Stimulated activated CD4-positive, alpha-beta T cell treated with anti-CD3 and anti-CD28 coated beads, Interleukin-15, amount 100 ng/mL, for 1 hour (primary cell): Measurements from ENCODE around the gene GP1BA.

Source experiments
- DNase-seq, 2 donors: peaks; one replicate each; pipeline ENCODE4 v3.0.0-alpha.2; 2020; ENCODE audit warnings: low read depth in 1 of 2, low spot score in 1 of 2

Gene GP1BA

DNA sequence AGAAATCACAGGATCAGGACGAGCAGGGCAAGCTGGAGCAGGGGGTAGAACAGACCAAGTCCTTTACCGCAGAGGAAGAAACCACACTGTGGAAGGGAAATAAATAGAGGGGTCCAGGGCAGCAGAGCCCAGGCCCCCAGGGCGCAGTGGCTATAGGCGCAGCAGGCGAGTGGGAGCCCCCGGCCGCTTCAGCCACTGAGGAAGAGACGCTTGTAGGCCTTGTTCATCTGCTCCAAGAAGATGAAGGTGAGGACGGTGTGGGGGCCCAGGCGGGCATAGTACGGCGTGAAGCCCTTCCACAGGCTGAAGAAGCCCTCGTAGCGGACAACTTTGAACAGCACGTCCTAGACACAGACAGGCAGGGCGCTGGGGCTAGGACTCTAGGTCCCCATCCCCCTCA is 5.5 kb downstream of the GP1BA start:
- no peak for DNase-seq

DNA sequence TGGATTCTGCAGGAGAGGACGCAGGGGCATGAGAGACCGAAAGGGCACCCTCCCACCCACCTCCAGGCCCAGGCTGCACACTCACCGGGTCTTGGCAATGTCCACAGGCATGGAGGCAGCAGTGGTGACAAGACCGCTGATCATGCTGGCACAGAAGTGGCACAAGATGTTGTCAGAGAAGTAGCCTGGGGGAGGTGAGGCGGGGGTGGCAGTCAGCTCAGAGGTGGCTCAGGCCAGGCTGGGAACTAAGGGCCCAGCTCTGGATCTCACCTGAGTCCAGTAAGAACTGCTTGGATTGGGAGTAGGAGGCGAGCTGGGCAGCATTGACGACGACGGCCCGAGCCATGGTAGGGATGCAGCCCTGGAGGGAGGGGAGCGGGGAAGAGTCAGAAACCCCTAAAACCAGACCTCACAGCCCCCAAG is 6.0 kb downstream of the GP1BA start:
- DNase-seq: no peak

DNA sequence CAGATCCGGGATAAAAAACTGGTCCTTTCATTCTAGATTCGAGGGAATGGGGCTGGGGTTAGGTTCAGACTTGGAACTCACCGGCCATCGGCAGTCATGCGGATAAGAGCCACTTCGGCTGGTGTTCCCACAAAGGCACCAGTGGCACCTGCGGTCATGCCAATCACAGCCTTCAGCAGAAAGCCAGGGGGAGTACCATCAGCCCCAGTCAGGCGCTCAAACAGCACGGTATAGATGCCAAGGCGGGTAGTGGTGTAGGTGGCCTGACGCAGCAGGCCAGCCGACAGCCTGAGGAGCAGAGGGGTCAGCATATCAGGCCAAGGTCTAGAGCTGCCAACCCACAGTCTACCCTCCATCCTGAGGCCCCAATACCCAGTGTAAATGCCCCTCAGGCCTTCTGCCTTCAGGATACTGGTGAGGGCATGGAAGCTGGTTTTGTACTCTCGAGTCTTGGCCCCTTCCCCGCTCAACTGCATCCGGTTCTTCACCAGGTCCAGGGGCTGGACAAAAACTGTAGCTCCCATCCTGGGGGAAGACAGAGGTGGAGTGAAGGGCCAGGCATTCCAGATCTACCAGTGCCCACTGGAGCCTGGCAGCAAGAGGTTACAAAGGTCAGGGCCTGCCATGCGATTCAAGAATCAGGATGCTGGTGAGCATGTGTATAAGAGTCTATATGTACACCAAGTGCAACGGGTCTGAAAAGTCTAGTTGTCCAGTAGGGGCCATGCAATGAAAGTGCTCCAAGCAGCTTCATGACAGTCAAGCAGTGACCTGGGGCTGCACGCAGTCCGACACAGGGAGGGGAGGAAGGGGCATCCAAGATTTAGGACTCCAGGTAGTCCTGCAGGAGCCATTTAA is 6.8 kb downstream of the GP1BA start:
- no peak for DNase-seq

DNA sequence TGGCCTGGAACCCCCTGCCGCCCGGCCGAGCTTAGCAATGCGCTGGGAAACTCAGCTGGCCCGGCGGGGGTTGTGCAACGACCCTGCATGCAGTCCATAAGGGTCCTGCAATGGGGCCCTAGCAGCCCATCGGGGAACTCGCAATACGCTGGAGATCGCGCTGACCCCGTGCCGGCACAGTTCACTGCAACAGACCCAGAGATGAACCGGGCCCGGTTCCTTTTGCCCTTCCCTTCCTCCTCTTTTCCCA is 7.4 kb downstream of the GP1BA start:
- DNase-seq: no peak

DNA sequence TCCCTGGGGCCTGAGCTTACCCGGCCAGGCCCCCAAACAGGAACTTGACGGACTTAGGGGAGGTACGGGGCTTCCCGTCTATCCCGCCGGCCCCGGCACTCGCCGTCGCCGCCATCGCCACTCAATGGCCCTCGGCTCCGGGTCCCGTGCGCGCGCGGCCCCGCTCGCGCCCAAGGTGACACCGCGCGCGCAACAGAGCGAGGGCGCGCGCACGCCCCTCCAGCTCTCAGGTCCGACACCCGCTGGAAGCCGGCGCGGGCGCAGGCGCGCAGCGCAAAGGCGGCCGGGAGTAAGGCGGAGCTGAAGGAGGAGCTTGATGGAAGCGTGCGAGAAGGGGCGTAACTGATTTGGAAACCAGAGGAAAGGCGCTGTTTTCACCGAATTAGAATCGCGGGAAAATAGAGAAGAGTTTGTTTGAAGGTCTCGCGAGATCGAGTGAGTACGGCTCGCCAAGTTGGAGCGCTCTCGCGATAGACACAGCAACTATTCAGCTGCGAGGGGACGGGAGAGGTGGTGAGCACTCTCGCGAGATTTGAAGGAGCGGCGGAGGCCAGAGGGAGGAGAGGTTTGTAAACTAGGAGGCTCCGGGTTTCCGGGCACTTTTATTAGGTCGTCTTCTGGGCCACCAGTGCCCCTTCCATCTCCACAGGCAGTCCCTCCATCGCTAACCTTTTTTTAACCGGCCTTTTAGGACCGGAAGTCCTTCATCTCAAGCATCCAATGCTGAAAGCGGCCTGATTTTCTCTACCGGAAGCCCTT is 7.9 kb downstream of the GP1BA start, which contains the start of the genes RNF167 and SLC25A11:
TSS of gene RNF167 (plus strand) at position 473 of the 759 bp plus-strand sequence. CDS start 642 bp downstream, outside the sequence.
TSS of gene SLC25A11 (minus strand) at position 251 of the 759 bp plus-strand sequence. CDS start at position 115, 136 bp downstream.
- DNase-seq: peak; percentile 92 to 93

DNA sequence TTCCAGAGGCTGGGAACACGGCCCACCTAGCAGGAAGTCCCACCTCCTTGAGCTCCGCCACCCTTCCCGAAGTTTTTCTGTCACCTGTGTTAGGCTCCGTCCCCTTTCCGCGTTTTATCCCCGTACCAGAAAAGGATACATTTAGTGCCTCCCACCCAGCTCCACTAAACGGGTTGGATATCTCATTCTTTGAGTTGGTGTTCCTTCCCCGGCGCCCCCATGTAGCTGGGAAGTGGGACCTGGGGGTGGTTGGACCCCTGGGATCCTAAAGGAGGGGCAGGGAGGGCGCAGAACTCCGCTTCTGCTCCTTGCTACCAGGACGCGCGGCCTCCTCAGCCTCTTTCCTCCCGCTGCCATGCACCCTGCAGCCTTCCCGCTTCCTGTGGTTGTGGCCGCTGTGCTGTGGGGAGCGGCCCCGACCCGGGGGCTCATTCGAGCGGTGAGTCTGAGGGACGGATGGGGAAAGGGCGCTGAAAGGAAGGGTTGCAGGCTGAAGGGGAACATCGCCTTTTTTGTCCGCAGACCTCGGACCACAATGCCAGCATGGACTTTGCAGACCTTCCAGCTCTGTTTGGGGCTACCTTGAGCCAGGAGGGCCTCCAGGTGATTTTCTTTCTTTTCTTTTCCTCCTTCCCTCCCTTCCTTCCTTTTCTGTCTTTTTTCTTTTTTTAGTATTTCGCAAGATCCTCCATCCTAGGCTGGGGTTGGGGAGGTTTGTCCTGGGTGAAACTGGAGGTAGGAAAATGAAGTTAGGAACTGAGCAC is 8.7 kb downstream of the GP1BA start:
- DNase-seq: peak in 1 of 2 donors; percentile 25

DNA sequence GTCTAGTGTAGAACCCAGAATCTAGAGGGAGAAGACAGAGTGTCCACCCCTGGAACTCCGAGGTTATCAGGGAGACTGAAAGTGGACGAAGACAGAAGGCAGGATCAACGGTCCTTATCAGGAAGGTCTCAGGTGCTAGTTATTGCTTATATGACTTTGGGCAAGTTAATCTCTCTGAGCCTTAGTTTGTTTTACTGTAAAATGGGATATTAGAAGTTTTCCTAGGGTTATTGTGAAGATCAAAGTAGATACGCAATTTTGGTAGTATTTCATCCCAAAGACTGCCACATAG is 9.2 kb downstream of the GP1BA start:
- DNase-seq: no peak

DNA sequence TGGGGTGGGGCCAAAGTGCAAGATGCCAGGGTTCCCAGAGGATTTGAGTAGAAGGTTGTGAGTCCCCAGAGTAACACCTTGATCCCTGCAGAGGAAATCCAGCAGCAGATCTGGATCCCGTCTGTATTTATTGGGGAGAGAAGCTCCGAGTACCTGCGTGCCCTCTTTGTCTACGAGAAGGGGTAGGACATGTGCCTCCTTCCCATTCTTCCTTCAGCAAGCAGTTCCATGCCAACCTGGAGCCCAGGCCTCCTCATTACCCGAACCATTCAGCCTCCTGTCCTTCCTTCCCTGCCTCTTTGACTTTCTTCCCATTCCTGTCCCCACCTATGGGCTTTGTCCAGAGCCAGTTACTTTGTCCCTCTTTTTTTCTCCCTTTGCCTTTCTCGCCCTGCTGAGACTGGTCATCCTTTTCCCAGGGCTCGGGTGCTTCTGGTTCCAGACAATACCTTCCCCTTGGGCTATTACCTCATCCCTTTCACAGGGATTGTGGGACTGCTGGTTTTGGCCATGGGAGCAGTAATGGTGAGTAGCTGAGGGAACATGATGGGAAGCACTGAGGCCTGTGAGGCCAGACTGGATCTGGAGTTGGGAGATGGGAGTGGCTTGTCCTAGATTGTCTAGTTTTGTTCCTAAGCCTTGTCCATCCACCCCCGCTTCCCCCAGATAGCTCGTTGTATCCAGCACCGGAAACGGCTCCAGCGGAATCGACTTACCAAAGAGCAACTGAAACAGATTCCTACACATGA is 10.9 kb downstream of the GP1BA start:
- DNase-seq: no peak

DNA sequence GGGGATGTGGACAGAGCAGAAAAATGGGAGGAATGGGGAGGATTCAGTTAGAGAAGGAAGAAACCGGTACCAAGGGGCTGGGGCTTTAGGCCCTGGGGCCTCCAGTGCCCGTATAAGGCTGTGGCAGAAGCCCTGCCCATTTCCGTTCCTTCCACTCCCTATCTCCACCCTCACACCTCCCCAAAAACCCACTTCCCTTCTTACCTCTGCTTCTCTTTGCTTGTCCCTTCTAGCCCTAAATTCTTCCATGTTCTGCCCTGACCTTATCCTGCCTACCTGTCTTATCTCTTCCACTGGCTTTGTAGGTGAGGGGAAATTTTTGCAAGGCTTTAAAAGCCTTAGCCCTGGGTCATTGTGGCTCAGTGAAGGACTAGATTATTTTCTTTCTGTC is 12.1 kb downstream of the GP1BA start:
- DNase-seq: no peak

DNA sequence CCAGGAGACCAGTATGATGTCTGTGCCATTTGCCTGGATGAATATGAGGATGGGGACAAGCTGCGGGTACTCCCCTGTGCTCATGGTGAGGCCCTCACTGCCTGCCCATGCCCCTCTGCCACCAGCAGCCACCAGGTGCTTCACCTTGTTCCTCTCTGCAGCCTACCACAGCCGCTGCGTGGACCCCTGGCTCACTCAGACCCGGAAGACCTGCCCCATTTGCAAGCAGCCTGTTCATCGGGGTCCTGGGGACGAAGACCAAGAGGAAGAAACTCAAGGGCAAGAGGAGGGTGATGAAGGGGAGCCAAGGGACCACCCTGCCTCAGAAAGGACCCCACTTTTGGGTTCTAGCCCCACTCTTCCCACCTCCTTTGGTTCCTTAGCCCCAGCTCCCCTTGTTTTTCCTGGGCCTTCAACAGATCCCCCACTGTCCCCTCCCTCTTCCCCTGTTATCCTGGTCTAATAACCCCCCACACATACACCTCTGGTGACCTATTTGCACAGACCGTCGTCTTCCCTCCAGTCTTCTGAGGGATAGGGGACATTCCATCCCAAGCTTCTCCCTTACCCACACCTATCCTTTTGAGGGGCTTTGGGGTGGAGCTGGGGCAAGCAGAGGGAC is 12.6 kb downstream of the GP1BA start:
- DNase-seq: no peak

DNA sequence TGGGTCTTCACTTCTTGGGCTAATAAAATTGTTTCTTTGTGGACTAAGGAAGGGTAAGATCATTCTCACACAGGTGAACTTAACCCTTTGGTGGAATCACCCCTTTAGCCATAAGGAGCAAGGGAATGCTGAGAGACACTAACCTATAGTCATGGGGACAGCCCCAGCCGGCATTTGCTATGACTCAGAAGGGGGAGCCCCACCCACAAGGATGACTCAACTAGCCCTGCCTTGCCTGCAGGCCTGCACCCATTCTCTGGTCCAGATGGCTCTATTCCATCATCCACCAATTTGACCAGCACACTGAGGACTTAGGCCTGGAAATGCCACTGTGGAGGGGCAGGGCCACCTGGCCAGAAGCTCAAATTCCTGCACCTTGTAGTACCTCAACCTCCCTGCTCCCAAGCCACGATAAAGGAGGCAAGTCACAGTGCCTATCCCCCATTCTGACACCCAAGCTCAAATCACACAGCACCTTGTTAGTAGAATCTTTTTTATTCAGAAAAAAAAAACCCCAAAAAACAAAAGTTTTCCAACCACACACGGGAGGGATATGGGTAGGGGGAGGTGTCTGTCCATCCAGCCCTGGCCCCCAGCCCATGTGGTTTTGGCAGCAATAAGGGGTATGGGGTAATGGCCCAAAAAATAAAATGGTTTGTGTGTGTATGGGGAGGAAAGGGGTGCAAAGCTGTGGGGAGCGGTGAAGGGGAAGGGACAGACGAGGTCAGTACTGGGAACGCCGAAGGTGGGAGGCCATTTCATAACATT is 13.3 kb downstream of the GP1BA start:
- DNase-seq: peak; percentile 59 to 72

DNA sequence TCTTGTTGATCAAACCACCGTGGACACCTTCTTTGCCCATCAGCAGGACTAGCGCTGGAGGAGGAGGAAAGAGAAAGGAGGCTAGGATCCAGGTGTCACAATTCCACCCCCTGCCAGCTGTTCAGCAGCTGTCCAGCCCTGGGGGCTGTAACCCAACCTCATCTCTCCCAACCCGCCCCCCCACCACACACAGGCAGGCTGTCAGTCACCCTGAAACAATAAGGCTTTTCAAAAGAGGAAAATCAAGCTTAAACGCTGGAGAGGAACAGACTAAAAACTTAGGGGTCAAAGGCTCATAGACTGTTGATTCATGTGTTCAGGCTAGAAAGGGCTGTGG is 13.8 kb downstream of the GP1BA start:
- DNase-seq: no peak

DNA sequence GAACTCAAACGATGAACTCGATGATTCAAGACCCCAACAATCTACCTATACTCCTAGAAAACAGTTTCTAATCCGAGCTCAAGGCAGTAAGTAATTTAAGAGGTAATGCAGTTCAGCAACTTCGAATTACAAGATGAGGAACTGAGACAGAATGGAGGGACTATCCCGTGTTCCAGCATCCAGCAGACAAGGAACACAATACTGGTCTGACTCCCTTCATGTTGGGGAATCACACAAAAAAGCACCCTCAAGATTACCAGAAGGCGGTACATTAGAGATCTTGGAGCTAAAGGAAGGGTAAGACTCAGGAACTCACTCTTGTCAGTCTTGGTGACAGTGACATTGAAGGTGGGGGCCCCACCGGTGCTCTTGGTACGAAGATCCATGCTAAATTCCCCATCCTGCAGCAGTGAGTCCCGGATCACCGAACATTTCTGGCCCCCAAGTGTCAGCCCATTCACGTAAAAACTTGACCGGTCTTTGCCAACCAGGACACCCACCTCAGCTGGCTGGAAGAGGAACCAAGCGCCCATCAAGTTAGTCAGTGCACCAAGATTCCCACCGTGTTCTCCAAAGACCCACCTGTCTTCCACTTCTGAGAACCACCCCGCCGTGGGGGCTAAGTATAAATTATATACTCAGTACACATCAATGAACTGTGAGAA is 14.4 kb downstream of the GP1BA start:
- DNase-seq: no peak

DNA sequence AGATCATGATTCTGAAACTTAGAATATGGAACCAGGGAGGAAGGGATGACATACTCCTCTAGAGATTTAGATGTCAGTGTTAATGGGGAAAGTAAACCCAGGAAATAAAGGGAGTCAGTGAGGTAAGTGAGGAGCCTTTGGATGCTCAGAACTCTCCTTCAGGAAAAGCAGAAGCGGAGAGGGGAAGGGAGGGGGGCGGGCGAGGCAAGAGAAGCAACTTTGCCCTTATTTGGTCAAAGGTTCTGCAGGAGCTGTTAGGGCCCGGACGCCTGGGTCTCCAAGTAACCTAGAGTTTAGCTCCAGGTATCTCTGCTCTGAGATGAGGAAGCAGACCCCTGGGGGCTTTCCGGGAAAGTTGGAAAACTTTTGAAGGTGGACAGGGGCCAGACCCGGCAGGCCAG is 14.9 kb downstream of the GP1BA start:
- no peak for DNase-seq

DNA sequence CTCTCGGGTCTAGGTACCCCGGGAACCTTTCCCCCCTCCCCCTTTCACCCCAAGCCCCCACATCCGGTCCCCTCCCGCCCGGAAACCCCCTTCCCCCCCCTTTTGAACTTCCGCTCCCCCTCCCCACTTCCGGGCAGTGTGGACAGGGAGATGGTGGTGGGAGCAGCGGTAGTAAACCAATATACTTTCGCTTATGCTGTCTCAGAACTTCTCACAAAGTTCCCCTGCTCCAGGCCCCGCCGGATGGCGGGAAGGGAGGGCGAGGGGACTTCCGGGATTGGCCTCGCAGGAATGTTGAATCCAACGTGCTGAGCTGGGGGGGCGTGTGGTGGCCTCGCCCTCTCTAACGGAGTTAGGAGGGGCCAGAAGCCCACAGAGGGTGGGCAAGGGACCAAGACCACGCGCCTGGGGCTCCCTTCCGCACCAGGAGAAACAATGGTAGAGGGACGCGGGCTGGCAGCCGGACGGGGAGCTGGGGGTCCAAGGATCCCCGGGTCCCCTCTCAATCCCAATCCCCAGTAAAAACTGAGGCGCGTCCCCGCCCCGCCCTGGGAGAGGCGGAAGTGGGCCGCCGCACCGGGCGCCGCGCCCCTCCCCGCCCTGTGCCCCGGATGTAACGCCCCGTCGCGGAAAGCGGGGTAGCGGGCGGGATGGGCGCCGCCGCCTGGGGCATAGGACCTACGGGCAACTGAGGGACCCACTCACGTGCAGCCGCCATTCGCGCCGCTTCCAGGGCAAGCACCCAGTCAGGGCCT is 15.5 kb downstream of the GP1BA start:
- peak; percentile 55 to 59 for DNase-seq

DNA sequence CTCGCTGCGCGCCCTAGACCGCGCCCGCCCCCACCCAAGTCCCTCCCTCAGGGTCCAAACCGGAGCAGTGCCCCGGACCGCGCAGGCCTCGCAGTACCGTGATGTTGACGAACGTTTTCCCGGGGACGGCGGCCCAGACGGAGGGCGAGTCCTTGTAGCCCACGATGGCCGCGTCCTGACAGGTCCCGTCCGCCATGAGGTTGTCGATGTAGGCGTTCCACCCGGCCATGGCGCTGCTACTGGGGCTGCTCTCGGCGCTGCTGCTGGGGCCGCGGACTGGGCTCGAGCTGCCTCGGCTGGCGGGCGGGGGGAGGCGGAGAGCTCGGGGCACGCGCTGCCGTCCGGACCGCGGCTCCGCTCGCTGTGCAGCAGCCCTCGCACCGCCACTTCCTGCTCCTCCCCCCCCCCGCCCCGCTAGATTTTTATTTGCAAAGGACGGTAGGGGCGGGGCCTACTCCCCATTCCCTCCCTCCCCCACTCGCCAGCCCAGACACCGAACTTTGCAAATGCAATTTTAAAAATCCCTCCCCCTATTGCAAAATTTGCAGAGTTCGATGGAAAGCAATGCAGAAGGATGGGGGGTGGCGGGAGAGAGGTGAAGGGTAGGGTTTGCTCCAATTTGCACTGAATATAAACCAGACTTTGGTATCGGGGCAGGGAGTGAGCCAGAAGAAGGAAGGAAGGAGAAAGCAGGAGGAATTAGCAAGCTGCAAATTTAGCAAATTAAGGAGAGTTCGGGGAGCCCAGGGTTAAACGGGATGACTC is 16.3 kb downstream of the GP1BA start, which contains the start of gene PFN1:
TSS of gene PFN1 (minus strand) at position 365 of the 765 bp plus-strand sequence. CDS start at position 229, 136 bp downstream.
- peak; percentile 83 to 85 for DNase-seq

DNA sequence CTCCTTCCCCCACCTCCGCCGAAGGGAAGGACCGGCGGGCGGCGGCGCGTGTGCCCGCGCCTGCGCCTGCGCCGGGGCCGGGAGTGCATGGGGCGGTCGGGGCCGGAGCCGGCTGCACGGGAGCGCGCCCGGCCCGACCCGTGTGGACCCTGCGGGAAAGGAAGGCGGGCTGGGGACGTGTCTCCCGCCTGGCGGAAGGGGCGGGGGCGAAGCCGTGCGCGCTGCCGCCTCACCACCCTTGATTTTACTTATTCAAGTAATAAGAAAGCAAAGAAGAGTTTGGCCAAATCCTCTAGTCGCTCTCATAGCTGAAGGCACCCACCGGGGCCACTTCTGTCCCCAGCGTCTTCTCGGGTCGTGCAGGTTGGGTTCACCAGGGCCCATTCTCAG is 16.8 kb downstream of the GP1BA start:
- DNase-seq: peak; percentile 47 to 59
